Measurements from ENCODE around the gene METRNL. TPM values are rescaled to one million over a fixed set of nuclear protein-coding genes. Genes with fewer than 3 reads are reported as not detected.

METRNL gene
- polyA plus RNA-seq, 3 donors, result 13.1 to 133 (median 29.8) TPM

- peaks cover 17% of the 10 kb centered on the region for H3K79me2 ChIP-seq (ENCODE audit: insufficient read depth, low read length)
- no peaks in the 10 kb centered on the region for H3K9me3 ChIP-seq (replicated peaks in 1 of 2; ENCODE audit: control insufficient read depth in 1 of 2, insufficient read depth in 1 of 2, low read length in 2 of 2)
- H3K4me1 Mint-ChIP-seq, result peaks cover 25% of the 10 kb centered on the region
- peaks cover 2 to 17% of the 10 kb centered on the region in 2 donors for H3K27me3 ChIP-seq (ENCODE audit: control insufficient read depth in 2 of 2, insufficient read depth in 2 of 2, low read length in 2 of 2)
- no peak for DNase-seq
- peak overlapping the region in 1 of 7 donors; percentile 21 for H3K27ac Mint-ChIP-seq
- H2AFZ ChIP-seq (ENCODE audit: insufficient read depth, low read depth, low read length, poor library complexity, severe bottlenecking), result no peak overlapping the region
- H3K27ac ChIP-seq (ENCODE audit: low read depth in 1 of 2, low read length in 2 of 2), result no peak overlapping the region
- no peak for TF ChIP-seq CTCF (IDR thresholded peaks at IDR 0.05)
- no peak overlapping the region for H3K4me2 ChIP-seq (replicated peaks; ENCODE audit: extremely low read depth, low read length, poor library complexity, severe bottlenecking)
- peak overlapping the region; percentile 54 to 62 for H3K4me3 Mint-ChIP-seq
- no peak overlapping the region for H3K4me3 ChIP-seq (replicated peaks in 1 of 3; ENCODE audit: low read depth in 2 of 3, low read length in 3 of 3)
- WGBS (ENCODE audit: insufficient coverage), result 74% methylated on average over 4 of the region's 6 CpGs
- H3K27me3 Mint-ChIP-seq (ENCODE audit: low read depth in 3 of 3), result peaks cover 22 to 33% (median 24%) of the 10 kb centered on the region in 3 donors
- H4K20me1 ChIP-seq (ENCODE audit: insufficient read depth, low read length), result peaks cover 10% of the 10 kb centered on the region
- peaks cover 4 to 10% of the 10 kb centered on the region in 2 donors for H3K36me3 Mint-ChIP-seq
- no peak overlapping the region for H3K9ac ChIP-seq (ENCODE audit: insufficient read depth, low read length, poor library complexity, severe bottlenecking)
- H3K9me3 Mint-ChIP-seq, result peaks cover 0 to 5% (median 0%) of the 10 kb centered on the region in 7 donors
- intact Hi-C loops (cut with micrococcal nuclease), result loop anchor here in 1 of 2 donors (5.0 kb wide), 1 partner anchor 35 kb away; no protein-coding TSS in a partner anchor
- H3K36me3 ChIP-seq (replicated peaks in 1 of 2; ENCODE audit: control insufficient read depth in 1 of 2, insufficient read depth in 2 of 2, low read length in 2 of 2), result peaks cover 0 to 1% of the 10 kb centered on the region in 2 donors
- H3K4me1 ChIP-seq (ENCODE audit: control insufficient read depth in 1 of 2, insufficient read depth in 2 of 2, low read length in 2 of 2), result peaks cover 32 to 34% of the 10 kb centered on the region in 2 donors
These were observed 2.5 kb upstream of the METRNL start for GRCh38 chr17:83076938-83077337.

DNA sequence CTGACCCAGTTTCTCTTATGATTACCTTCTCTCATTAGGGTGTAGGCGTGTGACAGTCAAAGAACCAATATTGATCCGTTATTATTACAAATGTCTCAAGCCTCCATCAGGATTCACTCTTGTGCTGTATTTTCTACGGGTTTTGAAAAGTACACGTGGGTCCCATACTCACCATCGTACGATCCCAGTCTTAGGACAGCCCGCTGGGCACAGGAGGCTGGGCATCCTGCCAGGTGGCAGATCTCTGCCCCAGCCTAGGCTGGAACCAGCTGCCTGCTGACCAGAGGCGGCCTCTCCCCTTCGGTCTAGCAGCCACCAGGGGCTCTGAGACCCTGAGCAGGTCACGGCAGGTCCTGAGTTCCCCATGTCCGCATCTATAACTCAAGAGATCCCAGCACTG, 2.0 kb upstream of the METRNL start:
- no peak for TF ChIP-seq CTCF (IDR thresholded peaks at IDR 0.05)
- no peak for DNase-seq
- Mint-ChIP-seq H3K27ac (peak overlapping the region in 2 of 7 donors; percentile 21 to 64), H3K36me3 (peaks cover 9 to 14% of the 10 kb centered on the region in 2 donors), H3K9me3 (peaks cover 0 to 4% (median 0%) of the 10 kb centered on the region in 7 donors), H3K4me1 (peaks cover 25% of the 10 kb centered on the region), H3K27me3 (ENCODE audit: low read depth in 3 of 3) (peaks cover 22 to 33% (median 24%) of the 10 kb centered on the region in 3 donors), H3K4me3 (peak overlapping the region; percentile 54 to 76)
- no peak overlapping the region for H3K9ac ChIP-seq (ENCODE audit: insufficient read depth, low read length, poor library complexity, severe bottlenecking)
- WGBS (ENCODE audit: insufficient coverage), result 89% methylated on average over 11 of the region's 11 CpGs
- H3K79me2 ChIP-seq (ENCODE audit: insufficient read depth, low read length), result peaks cover 21% of the 10 kb centered on the region
- H3K27me3 ChIP-seq (ENCODE audit: control insufficient read depth in 2 of 2, insufficient read depth in 2 of 2, low read length in 2 of 2), result peaks cover 2 to 17% of the 10 kb centered on the region in 2 donors
- peaks cover 33 to 34% of the 10 kb centered on the region in 2 donors for H3K4me1 ChIP-seq (ENCODE audit: control insufficient read depth in 1 of 2, insufficient read depth in 2 of 2, low read length in 2 of 2)
- H3K36me3 ChIP-seq (replicated peaks in 1 of 2; ENCODE audit: control insufficient read depth in 1 of 2, insufficient read depth in 2 of 2, low read length in 2 of 2), result peaks cover 0 to 6% of the 10 kb centered on the region in 2 donors
- H3K9me3 ChIP-seq (replicated peaks in 1 of 2; ENCODE audit: control insufficient read depth in 1 of 2, insufficient read depth in 1 of 2, low read length in 2 of 2), result no peaks in the 10 kb centered on the region
- no peak overlapping the region for H3K27ac ChIP-seq (ENCODE audit: low read depth in 1 of 2, low read length in 2 of 2)
- H3K4me2 ChIP-seq (replicated peaks; ENCODE audit: extremely low read depth, low read length, poor library complexity, severe bottlenecking), result no peak overlapping the region
- H2AFZ ChIP-seq (ENCODE audit: insufficient read depth, low read depth, low read length, poor library complexity, severe bottlenecking), result no peak overlapping the region
- intact Hi-C loops (cut with micrococcal nuclease), result loop anchor here in 1 of 2 donors (5.0 kb wide), 1 partner anchor 35 kb away; no protein-coding TSS in a partner anchor
- no peak overlapping the region for H3K4me3 ChIP-seq (replicated peaks in 1 of 3; ENCODE audit: low read depth in 2 of 3, low read length in 3 of 3)
- H4K20me1 ChIP-seq (ENCODE audit: insufficient read depth, low read length), result peaks cover 15% of the 10 kb centered on the region

All from CD14-positive monocyte (primary cell).